H1 (cell line): ENCODE results near the gene INHBC. TPM values are rescaled to one million over a fixed set of nuclear protein-coding genes. Genes with fewer than 3 reads are reported as not detected.

ENCODE experiments used
- CTCF ChIA-PET: fragments of 300-600 bp; sonication (Branson Sonifier 250); formaldehyde crosslinking; loops from one replicate; lab custom pipeline; 2021; ENCODE audit not compliant: partially characterized antibody; lab: Charles Lee
- POLR2A ChIA-PET: fragments of 300-600 bp; sonication (Branson Sonifier 250); formaldehyde crosslinking; loops from one replicate; lab custom pipeline; 2021; ENCODE audit warnings: inconsistent platforms; ENCODE audit not compliant: partially characterized antibody; lab: Charles Lee
- DNase-seq, 2 experiments: peaks; one replicate each; pipeline versions ENCODE4 v3.0.0 to v3.0.0-alpha.2; 2010 to 2022; ENCODE audit warnings: low spot score in 2 of 2, low read depth in 1 of 2, mixed read lengths in 1 of 2
- FAIRE-seq: peaks from 2 replicates; lab custom pipeline; 2011; peaks lifted over from hg19 to GRCh38; lab: Jason Lieb, UNC
- H2AFZ ChIP-seq: 2 replicates; pipeline ENCODE4 v1.8.1; 2012; ENCODE audit warnings: low read length, inconsistent platforms
- H2AK5ac ChIP-seq: 2 replicates; pipeline ENCODE4 v1.6.1; 2013; ENCODE audit warnings: low read depth, low read length
- H2BK120ac ChIP-seq: replicated peaks from 2 replicates; pipeline ENCODE3; 2013; ENCODE audit warnings: low read depth, low read length, inconsistent platforms
- H2BK12ac ChIP-seq: 2 replicates; pipeline ENCODE4 v1.6.1; 2013; ENCODE audit warnings: low read depth, low read length
- H2BK15ac ChIP-seq: 2 replicates; pipeline ENCODE4 v1.6.1; 2013; ENCODE audit warnings: low read length
- H2BK20ac ChIP-seq: 2 replicates; pipeline ENCODE4 v1.6.1; 2013; ENCODE audit warnings: low read length
- H2BK5ac ChIP-seq: 2 replicates; pipeline ENCODE4 v1.6.1; 2013; ENCODE audit warnings: low read depth, low read length
- H3K14ac ChIP-seq: 2 replicates; pipeline ENCODE4 v1.6.1; 2013; ENCODE audit warnings: inconsistent platforms; ENCODE audit not compliant: insufficient read length
- H3K18ac ChIP-seq: 2 replicates; pipeline ENCODE4 v1.6.1; 2013; ENCODE audit warnings: low read length; ENCODE audit errors: extremely low read depth
- H3K23ac ChIP-seq: 2 replicates; pipeline ENCODE4 v1.6.1; 2013; ENCODE audit warnings: inconsistent platforms; ENCODE audit not compliant: insufficient read length
- H3K23me2 ChIP-seq: 2 replicates; pipeline ENCODE4 v1.6.1; 2013; ENCODE audit warnings: low read depth, low read length
- H3K27ac ChIP-seq: 2 replicates; pipeline ENCODE4 v1.6.1; 2011; ENCODE audit warnings: low read depth, low read length, inconsistent platforms
- H3K27me3 ChIP-seq, 4 experiments: replicated peaks in 1 of 4; 1 replicate in 1 of 4; 2 replicates in 3 of 4; pipeline versions ENCODE4 v1.6.1 to v1.8.1; 2011 to 2013; ENCODE audit warnings: low read length in 3 of 4, mild to moderate bottlenecking in 3 of 4, inconsistent platforms in 2 of 4, mixed read lengths in 2 of 4, moderate library complexity in 1 of 4; ENCODE audit not compliant: control insufficient read depth in 3 of 4, insufficient read depth in 3 of 4; ENCODE audit errors: extremely low read depth in 1 of 4
- H3K36me3 ChIP-seq, 4 experiments: 2 replicates each; pipeline versions ENCODE4 v1.6.1 to v1.8.1; 2011 to 2013; ENCODE audit warnings: mild to moderate bottlenecking in 4 of 4, low read length in 3 of 4, moderate library complexity in 2 of 4, control low read depth in 1 of 4, inconsistent platforms in 1 of 4; ENCODE audit not compliant: insufficient read depth in 4 of 4, control insufficient read depth in 2 of 4
- H3K4ac ChIP-seq: replicated peaks from 2 replicates; pipeline ENCODE3; 2013; ENCODE audit warnings: low read length, low read depth, mixed read lengths, inconsistent platforms; ENCODE audit not compliant: insufficient read length
- H3K4me1 ChIP-seq, 4 experiments: replicated peaks in 1 of 4; 1 replicate in 1 of 4; 2 replicates in 3 of 4; pipeline versions ENCODE4 v1.6.1 to v1.8.1; 2011 to 2013; ENCODE audit warnings: low read length in 3 of 4, inconsistent platforms in 2 of 4, mixed read lengths in 1 of 4; ENCODE audit not compliant: insufficient read depth in 4 of 4, control insufficient read depth in 3 of 4
- H3K4me2 ChIP-seq, 2 experiments: 2 replicates each; pipeline versions ENCODE4 v1.6.1 to v1.8.1; 2011 to 2013; ENCODE audit warnings: low read depth in 2 of 2, low read length in 2 of 2, control low read depth in 1 of 2, inconsistent platforms in 1 of 2, mild to moderate bottlenecking in 1 of 2; ENCODE audit not compliant: insufficient read depth in 1 of 2
- H3K4me3 ChIP-seq, 4 experiments: fragments of 200-600, 300-600 bp in 1 of 4; sonication (generic), shearing (Covaris generic), sonication (Bioruptor Twin) in 1 of 4; 2 replicates each; pipeline versions ENCODE4 v1.5.1 to v1.8.1; 2011 to 2016; ENCODE audit warnings: low read length in 4 of 4, low read depth in 3 of 4, control low read depth in 2 of 4, inconsistent platforms in 2 of 4, mild to moderate bottlenecking in 2 of 4, mixed read lengths in 1 of 4, moderate library complexity in 1 of 4; ENCODE audit not compliant: insufficient read depth in 2 of 4; ENCODE audit errors: extremely low read depth in 1 of 4
- H3K56ac ChIP-seq: replicated peaks from 2 replicates; pipeline ENCODE3; 2013; ENCODE audit warnings: low read depth, mild to moderate bottlenecking, mixed read lengths, low read length, inconsistent platforms; ENCODE audit not compliant: insufficient read length
- H3K79me1 ChIP-seq: 2 replicates; pipeline ENCODE4 v1.6.1; 2013; ENCODE audit warnings: low read depth, low read length, control low read depth
- H3K79me2 ChIP-seq, 2 experiments: 2 replicates each; pipeline versions ENCODE4 v1.6.1 to v1.8.1; 2012 to 2013; ENCODE audit warnings: low read length in 2 of 2, mild to moderate bottlenecking in 2 of 2, inconsistent platforms in 1 of 2; ENCODE audit not compliant: insufficient read depth in 2 of 2, control insufficient read depth in 1 of 2
- H3K9ac ChIP-seq, 4 experiments: replicated peaks in 1 of 4; 1 replicate in 1 of 4; 2 replicates in 3 of 4; pipeline versions ENCODE4 v1.6.1 to v1.8.1; 2011 to 2013; ENCODE audit warnings: low read depth in 3 of 4, low read length in 3 of 4, control low read depth in 2 of 4, mild to moderate bottlenecking in 2 of 4, moderate library complexity in 2 of 4, inconsistent platforms in 1 of 4; ENCODE audit errors: extremely low read depth in 1 of 4
- H3K9me3 ChIP-seq, 2 experiments: 2 replicates each; pipeline versions ENCODE4 v1.6.1 to v1.8.1; 2012 to 2013; ENCODE audit warnings: mild to moderate bottlenecking in 2 of 2, moderate library complexity in 2 of 2, control low read depth in 1 of 2, inconsistent platforms in 1 of 2, low read depth in 1 of 2, low read length in 1 of 2, mixed read lengths in 1 of 2; ENCODE audit not compliant: insufficient read depth in 2 of 2
- H4K20me1 ChIP-seq, 2 experiments: replicated peaks in 1 of 2; 2 replicates each; pipeline versions ENCODE3 to v1.8.1; 2011 to 2013; ENCODE audit warnings: inconsistent platforms in 2 of 2, low read length in 2 of 2, mild to moderate bottlenecking in 1 of 2; ENCODE audit not compliant: insufficient read depth in 2 of 2, control insufficient read depth in 1 of 2
- H4K5ac ChIP-seq: 2 replicates; pipeline ENCODE4 v1.6.1; 2013; ENCODE audit warnings: low read length, low read depth, mixed read lengths, inconsistent platforms; ENCODE audit not compliant: insufficient read length
- H4K8ac ChIP-seq: 2 replicates; pipeline ENCODE4 v1.8.0; 2013; ENCODE audit warnings: mild to moderate bottlenecking, moderate library complexity, low read length, inconsistent platforms; ENCODE audit not compliant: insufficient read depth; ENCODE audit errors: extremely low read depth
- H4K91ac ChIP-seq: replicated peaks from 2 replicates; pipeline ENCODE3; 2013; ENCODE audit warnings: low read length, mixed read lengths, inconsistent platforms; ENCODE audit not compliant: insufficient read length
- CHD1 ChIP-seq: IDR thresholded peaks from 2 replicates; pipeline ENCODE4 v1.6.1; 2012; ENCODE audit warnings: low read depth, low read length, improper control_type of control experiment
- EP300 ChIP-seq, 2 experiments: IDR thresholded peaks; 1 replicate in 1 of 2; 2 replicates in 1 of 2; pipeline ENCODE4 v1.6.1; 2011 to 2012; ENCODE audit warnings: low read depth in 2 of 2, low read length in 2 of 2, mild to moderate bottlenecking in 2 of 2, borderline replicate concordance in 1 of 2, inconsistent platforms in 1 of 2, moderate library complexity in 1 of 2
- FOSL1 ChIP-seq: IDR thresholded peaks from 2 replicates; pipeline ENCODE4 v1.6.1; 2011; ENCODE audit warnings: mild to moderate bottlenecking, low read depth, low read length, moderate library complexity; ENCODE audit not compliant: insufficient read depth
- GABPA ChIP-seq: IDR thresholded peaks from 2 replicates; pipeline ENCODE4 v1.6.1; 2011; ENCODE audit warnings: mild to moderate bottlenecking, low read length, moderate library complexity, borderline replicate concordance; ENCODE audit not compliant: insufficient read depth
- HDAC6 ChIP-seq: IDR thresholded peaks from one replicate; pipeline ENCODE4 v1.7.1; 2012; ENCODE audit warnings: low read depth, mild to moderate bottlenecking, inconsistent platforms, low read length, moderate library complexity
- YY1 ChIP-seq: IDR thresholded peaks from 2 replicates; pipeline ENCODE4 v1.6.1; 2011; ENCODE audit warnings: low read depth, mild to moderate bottlenecking, low read length
- WGBS, 2 experiments: shearing (Covaris generic) in 1 of 2; methylation state at CpG; one replicate each; pipeline versions ENCODE4 v1.1.6 to v1.1.7; 2013 to 2015; ENCODE audit warnings: low lambda C conversion rate in 2 of 2, mixed read lengths in 2 of 2, inconsistent platforms in 1 of 2, low coverage in 1 of 2, missing lambda C conversion rate in 1 of 2; ENCODE audit not compliant: insufficient replicate concordance in 2 of 2, insufficient coverage in 1 of 2, insufficient read length in 1 of 2; ENCODE audit errors: extremely low coverage in 1 of 2, missing lambda C conversion rate in 1 of 2; 5-methylcytosine and 5-hydroxymethylcytosine counted together
- polyA plus RNA-seq, 7 experiments: library from polyadenylated mRNA; depleted of rRNA in 3 of 7; stranded (reverse) in 5 of 7; unstranded in 2 of 7; fragments of >200 nt in 5 of 7; fragments of 200-250 nt in 2 of 7; gene quantifications; 1 replicate in 5 of 7; 2 replicates in 1 of 7; 4 replicates in 1 of 7; pipeline versions ENCODE4 v1.2.1 to v1.2.3, GENCODE V29; 2011 to 2013; ENCODE audit warnings: missing spikeins in 2 of 7, mixed read lengths in 2 of 7
- total RNA-seq: library from RNA; stranded (reverse); fragmentation: NEBNext Ultra II Directional; extraction: Animal tissue kit (Norgen Biotek cat#: 25700); gene quantifications from 2 replicates; pipeline ENCODE4 v1.2.1, GENCODE V29; 2021
- TF ChIP-seq, protein P1 (sequence below): IDR thresholded peaks from 2 replicates; pipeline ENCODE4 v1.6.1; 2011; ENCODE audit warnings: low read depth, mild to moderate bottlenecking, low read length; ENCODE audit not compliant: insufficient read depth

The INHBC gene
- total and polyA plus RNA-seq, 2 of the 8 experiments (the other 6 are each of a cell fraction or from before 2014, with no cell fraction given), result 0.15 TPM; not detected in 1

- 83% methylated on average over 4 of the region's 4 CpGs; no CpG with 5 or more reads in 1 of the 2 experiments for WGBS, 2 experiments
- Histone ChIP-seq H3K23ac (no peak overlapping the region), H3K56ac (no peak overlapping the region), H3K79me2 (no peaks in the 10 kb centered on the region), H3K23me2 (no peaks in the 10 kb centered on the region), H4K91ac (no peak overlapping the region), H2BK12ac (no peak overlapping the region), H3K18ac (no peak overlapping the region), H3K4me3 (no peak overlapping the region), H2BK5ac (no peak overlapping the region), H3K4me1 (no peaks in the 10 kb centered on the region)
- CTCF ChIA-PET, result interaction anchor here (1.5 to 1.7 kb wide), 2 partner anchors 13 to 15 kb away, joined by 4 to 7 read pairs; partner anchors contain the start of gene INHBE
- no peak for FAIRE-seq
- TF ChIP-seq FOSL1 (no peak), EP300 (IDR thresholded peaks at IDR 0.05; ENCODE audit: borderline replicate concordance in 1 of 2, low read depth in 2 of 2, low read length in 2 of 2) (no peak), HDAC6 (no peak), YY1 (no peak), CHD1 (no peak), GABPA (no peak)
- TF ChIP-seq, protein P1, sequence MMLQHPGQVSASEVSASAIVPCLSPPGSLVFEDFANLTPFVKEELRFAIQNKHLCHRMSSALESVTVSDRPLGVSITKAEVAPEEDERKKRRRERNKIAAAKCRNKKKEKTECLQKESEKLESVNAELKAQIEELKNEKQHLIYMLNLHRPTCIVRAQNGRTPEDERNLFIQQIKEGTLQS, result no peak
- TF ChIP-seq, all 59 proteins: peak for 0
- Histone ChIP-seq H2AFZ (no peak overlapping the region), H2BK20ac (no peak overlapping the region), H4K8ac (no peak overlapping the region), H3K27ac (no peak overlapping the region), H3K36me3 (no peaks in the 10 kb centered on the region), H3K79me1 (no peaks in the 10 kb centered on the region), H4K5ac (no peak overlapping the region), H3K4ac (no peak overlapping the region), H3K27me3 (no peaks in the 10 kb centered on the region), H2AK5ac (no peak overlapping the region), H4K20me1 (no peaks in the 10 kb centered on the region), H3K9ac (no peak overlapping the region), H2BK15ac (no peak overlapping the region), H3K9me3 (peaks cover 0 to 3% of the 10 kb centered on the region in 2 experiments; a peak in 2 of 4 replicates), H2BK120ac (no peak overlapping the region), H3K14ac (no peak overlapping the region), H3K4me2 (no peak overlapping the region)
- POLR2A ChIA-PET, result interaction anchor here (0.9 to 1.4 kb wide), 2 partner anchors 10 to 16 kb away, joined by 3 read pairs; partner anchors contain the start of gene INHBE
- DNase-seq, result no peak
Observed at GRCh38 chr12:57439762-57440266, 5.2 kb downstream of the INHBC start.
